NCI-H345 (cell line): ENCODE data around the gene WAC.
A peak's percentile ranks its signal among the peaks of the same experiment; 100 is the strongest.
"Not testable (repeated sequence)": the region's sequence is repeated elsewhere in the genome, so short reads cannot be mapped to it uniquely, and the experiment has no call there.

Experiments used
- DNase-seq: peaks from one replicate; lab custom pipeline; 2025; lab: John Stamatoyannopoulos, UW

WAC gene, protein sequence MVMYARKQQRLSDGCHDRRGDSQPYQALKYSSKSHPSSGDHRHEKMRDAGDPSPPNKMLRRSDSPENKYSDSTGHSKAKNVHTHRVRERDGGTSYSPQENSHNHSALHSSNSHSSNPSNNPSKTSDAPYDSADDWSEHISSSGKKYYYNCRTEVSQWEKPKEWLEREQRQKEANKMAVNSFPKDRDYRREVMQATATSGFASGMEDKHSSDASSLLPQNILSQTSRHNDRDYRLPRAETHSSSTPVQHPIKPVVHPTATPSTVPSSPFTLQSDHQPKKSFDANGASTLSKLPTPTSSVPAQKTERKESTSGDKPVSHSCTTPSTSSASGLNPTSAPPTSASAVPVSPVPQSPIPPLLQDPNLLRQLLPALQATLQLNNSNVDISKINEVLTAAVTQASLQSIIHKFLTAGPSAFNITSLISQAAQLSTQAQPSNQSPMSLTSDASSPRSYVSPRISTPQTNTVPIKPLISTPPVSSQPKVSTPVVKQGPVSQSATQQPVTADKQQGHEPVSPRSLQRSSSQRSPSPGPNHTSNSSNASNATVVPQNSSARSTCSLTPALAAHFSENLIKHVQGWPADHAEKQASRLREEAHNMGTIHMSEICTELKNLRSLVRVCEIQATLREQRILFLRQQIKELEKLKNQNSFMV

DNA sequence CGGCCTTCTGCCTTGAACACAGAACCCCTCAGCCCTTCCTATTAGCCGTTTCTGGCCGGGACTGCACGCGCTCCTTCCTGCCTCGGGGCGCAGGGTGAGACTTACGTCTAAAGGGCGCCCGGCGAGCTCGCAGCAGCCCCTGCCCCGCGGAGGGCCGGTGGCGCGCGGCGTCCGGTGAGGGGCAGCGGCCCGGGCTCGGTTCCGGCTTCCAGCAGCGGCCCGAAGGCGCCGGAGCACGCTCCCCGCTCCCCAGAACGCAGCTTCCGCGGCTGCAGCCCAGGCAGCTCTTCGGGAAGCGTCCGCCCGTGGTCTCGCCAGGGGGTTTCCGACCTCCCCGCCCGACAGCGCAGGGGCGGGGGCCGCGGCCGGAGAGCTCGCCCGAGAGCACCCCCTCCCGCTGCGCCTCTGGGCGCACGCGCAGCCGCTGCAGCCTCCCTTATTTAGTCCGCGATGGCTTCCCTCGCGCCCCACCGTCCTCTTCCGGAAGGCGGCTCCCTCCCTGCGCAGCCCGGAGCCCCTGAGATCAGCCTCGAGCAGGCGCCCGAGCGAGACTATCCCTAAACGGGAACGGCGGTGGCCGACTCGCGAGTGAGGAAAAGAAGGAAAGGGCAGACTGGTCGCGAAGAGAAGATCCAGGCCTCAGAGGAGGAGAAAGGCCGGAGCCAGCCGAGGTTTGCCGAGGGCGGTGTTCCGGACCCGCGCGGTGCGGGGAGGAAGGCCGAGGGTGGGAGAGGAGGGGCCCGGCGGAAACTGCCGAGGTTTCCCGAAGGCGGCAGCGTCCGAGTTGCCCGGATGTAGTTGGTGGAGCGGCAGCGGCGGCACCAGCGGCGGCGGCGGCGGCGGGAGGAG, at the start of gene WAC:
Gene WAC, plus strand, starts transcription at position 782 of the 849 bp plus-strand sequence. CDS start 462 bp downstream, outside the sequence.
- DNase-seq = peak; percentile 88

DNA sequence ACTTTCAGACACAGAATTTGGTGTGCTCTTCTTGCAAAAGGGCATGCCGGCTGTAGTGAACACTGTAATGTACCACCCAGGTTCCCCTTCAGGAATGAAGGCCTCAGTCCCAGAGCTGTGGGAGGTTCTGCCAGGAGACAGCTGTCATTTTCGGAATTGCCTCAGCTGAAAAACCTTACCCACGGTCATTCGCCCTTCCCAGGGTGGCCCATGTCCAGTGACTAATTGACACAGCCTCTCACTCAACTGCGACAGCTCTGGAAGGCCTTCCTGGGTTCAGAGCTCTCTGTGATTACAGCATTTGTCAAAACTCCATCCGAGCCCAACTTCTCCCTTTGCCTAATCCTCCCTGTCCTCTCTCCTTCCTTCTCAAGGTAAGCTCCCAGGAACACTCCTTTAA, 43.7 kb upstream of the WAC start:
- DNase-seq = no peak

DNA sequence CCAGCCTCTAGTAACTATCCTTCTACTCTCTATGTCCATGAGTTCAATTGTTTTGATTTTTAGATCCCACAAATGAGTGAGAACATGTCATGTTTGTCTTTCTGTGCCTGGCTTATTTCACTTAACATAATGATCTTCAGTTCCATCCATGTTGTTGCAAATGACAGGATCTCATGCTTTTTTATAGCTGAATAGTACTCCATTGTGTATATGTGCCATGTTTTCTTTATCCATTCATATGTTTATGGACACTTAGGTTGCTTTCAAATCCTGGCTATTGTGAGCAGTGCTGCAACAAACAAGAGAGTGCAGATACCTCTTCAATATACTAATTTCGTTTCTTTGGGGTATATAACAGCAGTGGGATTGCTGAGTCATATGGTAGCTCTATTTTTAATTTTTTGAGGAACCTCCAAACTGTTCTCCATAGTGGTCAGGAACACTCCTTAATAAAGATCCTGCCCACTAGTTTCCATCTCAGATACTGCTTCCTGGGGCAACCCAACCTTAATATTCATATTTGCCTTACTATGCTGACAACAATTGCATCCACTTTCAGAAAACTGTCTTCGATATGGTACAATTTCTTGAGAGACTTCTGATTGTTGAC, 42.6 kb upstream of the WAC start:
- DNase-seq = not testable (repeated sequence)

DNA sequence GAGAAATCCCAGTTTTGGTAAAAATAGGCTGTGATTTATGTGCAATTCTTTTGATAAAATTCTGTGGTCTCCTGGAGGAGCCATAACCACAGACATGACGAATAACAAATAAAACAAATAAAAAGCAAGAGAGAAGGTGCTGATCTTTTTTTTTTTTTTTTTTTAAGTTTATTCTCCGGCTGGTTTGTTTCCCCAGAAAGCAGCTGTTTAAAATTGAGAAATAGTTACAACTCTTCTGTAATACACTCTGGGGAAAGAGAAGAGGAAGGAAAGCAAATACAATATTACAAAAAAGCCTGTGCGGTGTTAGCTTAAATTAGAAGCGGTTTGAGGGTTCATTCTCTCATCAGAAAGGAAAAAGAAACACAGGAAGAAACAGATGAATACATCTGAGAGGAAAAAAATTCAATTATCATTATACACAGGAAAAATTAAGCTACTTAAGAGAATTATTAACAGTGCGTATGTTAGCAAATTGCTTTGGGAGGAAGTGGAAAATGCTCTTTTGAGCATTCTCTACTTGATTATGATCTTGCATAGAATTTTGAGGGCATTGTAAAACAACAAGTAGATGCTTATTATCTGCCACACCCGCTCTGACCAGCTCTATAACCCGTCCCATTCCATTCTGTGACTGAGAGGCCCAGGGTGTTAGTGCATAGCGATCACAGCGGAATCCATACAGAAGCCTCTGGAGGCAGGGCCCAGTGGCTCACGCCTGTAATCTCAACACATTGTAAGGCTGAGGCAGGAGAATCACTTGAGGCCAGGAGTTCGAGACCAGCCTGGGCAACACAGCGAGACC, 40.6 kb upstream of the WAC start:
- DNase-seq = no peak

DNA sequence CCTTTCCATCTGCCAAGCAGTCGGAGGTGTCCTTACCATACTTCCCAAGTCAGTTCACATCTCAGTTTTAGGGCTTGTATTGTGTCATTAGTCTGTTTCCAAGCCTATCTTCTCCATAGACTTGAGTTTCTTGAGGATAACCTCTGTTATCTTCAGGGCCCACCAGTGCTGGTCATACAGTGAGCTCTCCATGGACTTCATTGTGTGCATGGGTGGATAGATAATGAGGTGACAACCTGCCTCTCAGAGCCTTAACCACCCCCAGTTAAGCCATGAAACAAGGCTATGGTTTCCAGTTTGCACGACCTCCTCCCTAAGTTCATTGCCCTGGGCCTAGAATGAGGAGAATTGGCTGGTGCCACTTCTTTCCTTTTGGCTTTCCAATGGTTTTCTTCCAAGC, 38.5 kb upstream of the WAC start:
- no peak for DNase-seq

DNA sequence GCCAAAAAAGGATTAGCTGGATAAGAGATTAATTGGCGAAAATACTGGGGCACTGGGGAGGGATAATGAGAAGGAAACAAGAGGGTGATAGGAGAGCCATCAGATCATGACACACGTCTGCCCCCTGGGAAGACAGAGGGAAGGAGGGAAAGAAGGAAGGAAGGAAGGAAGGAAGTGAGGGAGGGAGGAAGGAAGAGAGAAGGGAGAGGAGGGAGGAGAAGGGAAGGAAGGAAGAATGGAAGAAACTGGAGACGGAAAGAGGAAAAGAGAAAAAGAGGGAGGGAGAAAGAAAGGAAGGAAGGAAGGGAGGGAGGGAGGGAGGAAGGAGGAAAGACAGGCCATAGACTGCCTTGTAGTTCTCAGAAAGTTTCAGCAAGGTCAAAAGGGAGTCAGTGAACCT, 37.8 kb upstream of the WAC start:
- DNase-seq = no peak

DNA sequence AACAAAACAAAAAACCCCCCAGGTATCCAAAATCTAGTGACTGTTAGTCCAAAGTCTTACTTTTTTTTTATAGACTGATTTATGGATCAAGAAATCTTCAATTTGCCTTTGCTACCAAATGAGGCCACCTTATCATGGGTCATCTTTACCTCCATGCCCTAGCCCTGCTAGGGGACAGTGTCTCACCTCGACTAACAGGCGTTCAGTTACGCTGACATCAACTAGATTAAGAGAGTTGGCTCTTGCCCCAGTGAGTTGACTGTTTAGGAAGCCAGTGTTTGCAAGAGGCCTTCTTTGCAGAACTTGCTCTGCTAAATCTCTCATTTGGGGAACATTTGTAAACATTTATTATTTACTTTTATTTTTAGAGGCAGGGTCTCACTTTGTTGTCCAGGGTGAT, 36.9 kb upstream of the WAC start:
- DNase-seq = no peak

DNA sequence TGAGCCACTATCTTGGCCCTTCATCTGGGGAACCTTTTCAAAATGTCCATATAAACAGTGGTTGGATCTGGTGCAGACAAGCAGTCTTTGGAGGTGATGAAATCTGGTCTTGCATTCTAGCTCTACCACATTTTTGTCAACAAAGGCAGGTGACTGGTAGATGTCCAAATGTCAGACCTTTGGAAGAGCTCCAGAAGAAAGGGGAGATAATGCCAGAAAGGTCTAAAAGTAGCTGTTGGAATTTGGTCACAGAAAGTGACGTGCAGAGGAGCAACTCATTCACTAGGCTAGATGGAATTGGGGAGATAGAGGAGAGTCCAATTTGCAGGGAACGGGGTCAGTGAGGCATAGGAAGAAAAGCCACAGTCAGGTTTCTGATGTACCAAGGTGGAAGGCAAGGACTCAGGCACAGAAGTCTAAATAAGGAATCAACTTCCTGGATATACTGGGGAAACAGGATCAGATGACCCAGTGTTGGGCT, 36.4 kb upstream of the WAC start:
- no peak for DNase-seq

DNA sequence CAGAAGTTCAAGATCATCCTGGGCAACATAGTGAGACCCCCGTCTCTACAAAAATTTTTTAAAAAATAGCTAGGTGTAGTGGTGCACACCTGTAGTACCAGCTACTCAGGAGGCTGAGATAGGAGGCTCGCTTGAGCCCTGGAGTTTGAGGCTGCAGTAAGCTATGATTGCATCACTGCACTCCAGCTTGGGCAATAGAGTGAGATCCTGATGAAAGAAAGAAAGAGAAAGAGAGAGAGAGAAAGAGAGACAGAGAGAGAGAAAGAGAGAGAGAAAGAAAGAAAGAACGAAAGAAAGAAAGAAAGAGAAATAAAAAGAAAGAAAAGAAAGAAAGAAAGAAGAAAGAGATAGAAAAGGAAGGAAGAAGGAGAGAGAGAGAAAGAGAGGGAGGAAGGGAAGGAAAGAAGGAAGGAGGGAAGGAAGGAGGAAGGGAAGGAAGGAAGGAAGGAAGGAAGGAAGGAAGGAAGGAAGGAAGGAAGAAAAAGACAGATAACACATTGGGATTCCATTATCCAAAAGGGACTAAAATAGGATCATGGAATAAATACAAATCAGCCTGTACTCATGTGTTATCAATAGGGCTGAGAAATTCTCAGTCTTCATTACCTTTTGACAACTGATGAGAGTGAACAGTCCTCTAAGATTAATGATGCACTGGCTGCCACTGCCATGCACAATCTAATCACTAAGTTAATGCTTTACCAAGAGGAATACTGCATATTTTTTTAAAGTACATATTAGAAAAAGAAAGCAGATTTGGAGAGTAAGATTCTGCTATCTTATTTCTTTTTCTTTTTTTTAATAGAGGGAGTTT, 35.4 kb upstream of the WAC start:
- no peak for DNase-seq

DNA sequence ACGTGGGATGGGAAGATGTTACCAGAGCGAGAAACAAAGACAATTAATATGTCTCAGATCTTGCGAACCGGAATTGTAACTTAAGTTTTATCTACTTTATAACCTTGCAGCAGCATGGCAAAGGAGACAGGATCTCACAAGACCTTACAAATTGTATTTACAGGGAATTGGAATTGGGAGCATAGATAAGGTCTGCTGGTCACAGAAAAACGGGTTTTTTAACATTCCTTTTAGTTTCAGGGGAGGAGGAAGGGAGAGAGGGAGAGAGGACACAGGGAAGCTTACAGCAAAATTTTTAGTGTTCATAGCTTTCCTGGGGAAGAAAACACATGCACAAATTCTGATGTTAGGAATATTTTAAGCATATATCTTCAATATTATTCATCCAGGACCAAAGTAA, 32.7 kb upstream of the WAC start:
- DNase-seq = not testable (repeated sequence)

DNA sequence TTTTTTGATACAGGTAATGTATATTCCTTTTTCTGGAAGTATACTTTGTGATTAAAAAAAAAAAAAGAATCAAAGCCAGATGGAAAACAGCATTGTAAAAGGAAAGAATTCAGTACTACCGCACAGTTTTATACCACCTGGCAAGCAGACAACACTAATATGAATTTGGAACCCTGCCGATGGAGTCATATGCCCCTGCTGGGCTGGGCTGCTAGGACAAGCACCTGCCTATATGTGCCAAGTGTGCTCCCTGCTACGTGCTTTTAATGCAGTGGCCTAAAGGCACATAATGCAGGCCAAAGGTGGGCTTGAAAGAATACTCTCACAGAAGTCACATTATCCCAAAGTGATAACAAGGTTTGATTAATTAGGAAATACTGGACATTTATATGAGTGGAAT, 29.8 kb upstream of the WAC start:
- DNase-seq = peak; percentile 89

DNA sequence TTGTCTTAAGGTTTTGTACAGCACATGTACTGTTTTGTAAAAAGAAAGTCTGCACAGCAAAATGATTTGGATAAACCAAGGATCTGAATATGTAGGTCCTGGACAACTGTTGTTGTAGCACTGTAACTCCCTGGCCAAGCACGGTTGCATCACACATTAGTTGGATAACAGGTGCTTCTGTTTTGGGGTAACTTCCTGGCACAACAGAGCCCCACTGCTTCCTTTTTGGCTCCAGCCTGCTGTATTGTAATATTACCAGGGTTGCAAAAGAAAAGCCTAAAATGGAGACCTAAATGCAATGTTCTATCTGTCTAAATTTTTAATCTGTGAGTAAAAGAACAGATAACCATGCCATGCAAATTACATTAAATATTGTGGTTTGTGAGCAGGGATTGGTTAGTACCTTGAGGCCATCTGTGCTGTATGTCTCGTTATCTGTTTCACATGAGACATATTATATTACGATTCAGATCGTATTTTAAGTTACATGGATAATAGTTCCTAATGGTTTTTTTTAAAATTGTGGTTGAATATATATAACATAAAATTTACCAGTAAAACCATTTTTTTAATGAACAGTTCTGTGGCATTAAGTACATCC, 27.5 kb upstream of the WAC start:
- no peak for DNase-seq

DNA sequence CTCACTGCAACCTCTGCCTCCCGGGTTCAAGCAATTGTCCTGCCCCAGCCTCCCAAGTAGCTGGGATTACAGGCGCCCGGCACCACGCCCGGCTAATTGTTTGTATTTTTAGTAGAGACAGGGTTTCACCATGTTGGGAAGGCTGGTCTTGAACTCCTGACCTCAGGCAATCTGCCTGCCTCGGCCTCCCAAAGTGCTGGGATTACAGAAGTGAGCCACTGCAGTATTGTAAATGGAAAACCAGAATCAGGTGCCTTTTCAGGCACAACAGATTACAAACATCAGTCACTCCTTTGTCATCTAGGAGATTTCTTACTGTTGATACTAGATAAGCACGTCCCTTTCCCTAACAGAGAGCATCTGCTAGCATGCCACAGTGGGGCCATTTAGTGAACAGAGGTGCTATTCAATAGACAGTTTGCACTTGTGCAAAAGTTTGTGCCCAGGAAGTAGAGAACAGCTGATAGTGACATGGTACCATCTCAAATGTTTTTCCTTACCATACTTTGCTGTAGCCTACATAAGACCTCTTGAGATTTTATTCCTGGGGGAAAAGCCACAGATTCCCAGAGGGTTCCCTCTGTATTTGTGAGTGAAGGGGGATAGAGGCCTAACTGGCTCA, 24.5 kb upstream of the WAC start:
- no peak for DNase-seq

DNA sequence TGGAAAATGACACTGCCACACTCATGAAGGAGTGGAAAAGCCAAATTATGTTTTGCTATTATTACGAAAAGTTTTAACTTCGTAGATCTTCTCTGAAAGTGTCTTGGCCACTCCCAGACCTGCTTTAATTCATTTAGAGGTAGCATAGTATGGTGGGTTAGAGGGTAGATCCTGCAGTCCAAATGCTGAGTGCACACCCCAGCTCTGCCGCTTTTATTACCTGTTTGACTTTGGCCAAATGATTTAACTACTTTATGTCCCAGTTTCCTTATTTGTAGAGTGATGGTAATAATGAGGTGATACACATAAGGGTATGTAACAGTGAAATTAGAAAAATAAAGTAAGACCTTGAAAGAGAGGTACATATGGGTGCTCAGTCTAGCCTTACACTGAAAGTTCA, 23.6 kb upstream of the WAC start:
- DNase-seq = no peak

DNA sequence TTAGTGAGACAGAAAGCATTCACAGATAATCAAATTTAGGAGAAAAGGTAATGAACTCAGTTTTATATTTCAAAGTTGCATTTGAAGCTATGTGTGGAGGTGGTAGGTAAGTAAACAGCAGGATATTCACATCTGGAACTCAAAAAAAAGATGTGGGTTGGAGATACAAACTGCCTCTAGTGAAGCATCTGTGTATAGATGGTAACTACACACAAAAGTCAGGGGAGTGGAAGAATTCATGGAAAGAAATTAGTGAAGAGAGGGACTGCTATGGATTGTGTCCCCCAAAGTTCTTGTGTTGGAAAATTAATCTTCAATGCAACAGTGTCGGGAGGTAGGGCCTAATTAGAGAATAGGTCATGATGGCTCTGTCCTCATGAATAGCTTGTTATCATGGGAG, 18.3 kb upstream of the WAC start:
- no peak for DNase-seq

DNA sequence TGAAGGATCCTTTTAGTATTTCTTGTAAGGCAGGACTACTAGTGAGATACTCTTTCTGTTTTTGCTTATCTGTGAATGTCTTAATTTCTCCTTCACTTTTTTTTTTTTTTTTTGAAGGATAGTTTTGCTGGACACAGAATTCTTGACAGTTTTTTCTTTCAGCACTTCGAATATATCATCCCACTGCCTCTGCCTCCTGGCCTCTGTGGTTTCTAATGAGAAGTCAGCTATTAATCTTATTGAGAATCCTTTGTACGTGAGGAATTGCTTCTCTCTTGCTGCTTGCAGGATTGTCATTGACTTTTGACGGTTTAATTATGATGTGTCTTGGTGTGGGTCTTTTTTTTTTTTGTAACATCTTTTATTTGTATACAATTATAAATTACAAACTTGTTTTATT, 12.6 kb upstream of the WAC start:
- DNase-seq = no peak

DNA sequence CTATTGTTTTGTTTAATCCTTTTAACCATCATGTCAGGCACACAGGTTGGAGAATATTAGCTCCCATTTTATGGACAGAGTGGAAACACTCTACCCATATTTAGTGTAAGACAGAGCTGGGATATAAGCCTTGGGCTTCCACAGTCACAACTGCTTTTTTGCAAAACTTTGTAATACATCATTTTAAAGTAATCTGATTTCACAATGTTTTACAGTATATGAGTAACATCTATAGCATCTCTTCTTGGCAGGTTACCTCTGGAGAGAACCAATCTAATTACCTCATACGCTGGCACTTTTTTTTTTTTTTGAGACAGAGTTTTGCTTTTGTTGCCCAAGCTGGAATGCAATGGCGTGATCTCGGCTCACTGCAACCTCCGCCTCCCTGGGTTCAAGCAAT, 12.1 kb upstream of the WAC start:
- not testable (repeated sequence) for DNase-seq

DNA sequence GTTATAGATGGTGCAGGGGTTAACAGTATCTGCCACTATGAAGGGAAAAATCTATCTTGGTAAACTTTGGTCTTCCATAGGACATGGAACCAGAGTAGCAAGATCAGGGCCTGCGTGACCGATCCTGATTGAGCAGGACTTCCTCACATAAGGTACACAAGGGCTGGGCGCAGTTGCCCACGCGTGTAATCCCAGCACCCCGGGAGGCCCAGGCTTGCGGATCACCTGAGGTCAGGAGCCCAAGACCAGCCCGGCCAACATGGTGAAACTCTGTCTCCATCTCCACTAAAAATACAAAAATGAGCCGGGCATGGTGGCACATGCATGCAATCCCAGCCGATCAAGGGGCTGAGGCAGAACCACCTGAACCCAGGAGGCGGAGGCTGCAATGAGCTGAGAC, 11.0 kb upstream of the WAC start:
- DNase-seq = not testable (repeated sequence)

DNA sequence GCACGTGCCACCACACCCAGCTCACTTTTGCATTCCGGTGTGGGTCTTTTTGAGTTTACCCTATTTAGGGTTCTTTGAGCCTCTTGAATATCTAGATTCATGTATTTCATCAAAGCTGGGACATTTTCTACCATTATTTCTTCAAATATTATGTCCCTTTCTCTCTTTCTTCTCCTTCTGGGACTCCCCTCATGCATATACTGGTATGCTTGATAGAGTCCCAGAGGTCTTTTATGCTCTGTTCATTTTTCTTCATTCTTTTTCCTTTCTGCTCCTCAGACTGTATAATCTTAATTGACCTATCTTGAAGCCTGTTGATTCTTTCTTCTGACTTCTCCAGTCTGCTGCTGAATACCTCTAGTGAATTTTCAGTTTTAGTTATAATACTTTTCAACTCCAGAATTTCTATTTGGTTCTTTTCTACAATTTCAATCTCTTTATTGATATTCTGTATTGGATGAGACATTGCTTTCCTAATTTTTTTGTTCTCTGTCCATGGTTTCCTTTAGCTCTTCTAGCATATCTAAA, 9.1 kb upstream of the WAC start:
- no peak for DNase-seq
